Measurements from ENCODE around the gene ST7. TPM values are rescaled to one million over a fixed set of nuclear protein-coding genes. Genes with fewer than 3 reads are reported as not detected.

Gene ST7
- total RNA-seq, 1 donor from 2014 or later = 12.9 TPM

DNA sequence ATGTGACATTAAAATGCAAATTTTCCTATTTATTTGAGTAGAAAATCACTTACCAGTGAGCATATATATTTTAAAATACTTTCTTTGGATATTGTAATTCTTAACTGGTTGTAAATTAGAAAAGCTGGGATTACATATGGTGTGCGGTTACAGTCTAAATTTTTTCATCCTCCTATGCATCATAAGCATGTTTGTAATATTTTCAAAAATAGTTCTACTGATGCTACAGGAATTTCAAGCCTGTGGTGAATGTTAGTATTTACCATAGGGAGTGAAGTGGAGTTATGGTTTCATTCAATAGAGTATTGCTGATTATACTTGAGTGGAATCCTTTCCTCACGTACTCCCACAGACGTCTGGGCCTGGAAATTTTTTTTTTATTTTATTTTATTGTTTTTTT is 34.6 kb upstream of the ST7 start:
- TF ChIP-seq, protein P1, sequence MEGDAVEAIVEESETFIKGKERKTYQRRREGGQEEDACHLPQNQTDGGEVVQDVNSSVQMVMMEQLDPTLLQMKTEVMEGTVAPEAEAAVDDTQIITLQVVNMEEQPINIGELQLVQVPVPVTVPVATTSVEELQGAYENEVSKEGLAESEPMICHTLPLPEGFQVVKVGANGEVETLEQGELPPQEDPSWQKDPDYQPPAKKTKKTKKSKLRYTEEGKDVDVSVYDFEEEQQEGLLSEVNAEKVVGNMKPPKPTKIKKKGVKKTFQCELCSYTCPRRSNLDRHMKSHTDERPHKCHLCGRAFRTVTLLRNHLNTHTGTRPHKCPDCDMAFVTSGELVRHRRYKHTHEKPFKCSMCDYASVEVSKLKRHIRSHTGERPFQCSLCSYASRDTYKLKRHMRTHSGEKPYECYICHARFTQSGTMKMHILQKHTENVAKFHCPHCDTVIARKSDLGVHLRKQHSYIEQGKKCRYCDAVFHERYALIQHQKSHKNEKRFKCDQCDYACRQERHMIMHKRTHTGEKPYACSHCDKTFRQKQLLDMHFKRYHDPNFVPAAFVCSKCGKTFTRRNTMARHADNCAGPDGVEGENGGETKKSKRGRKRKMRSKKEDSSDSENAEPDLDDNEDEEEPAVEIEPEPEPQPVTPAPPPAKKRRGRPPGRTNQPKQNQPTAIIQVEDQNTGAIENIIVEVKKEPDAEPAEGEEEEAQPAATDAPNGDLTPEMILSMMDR (IDR thresholded peaks at IDR 0.05; ENCODE audit: insufficient read depth, low read length, severe bottlenecking) = no peak
- DNase-seq (ENCODE audit: low read depth) (no peak), FAIRE-seq (no peak)
- H3K27me3 ChIP-seq (ENCODE audit: control insufficient read depth, insufficient read depth, low read length) = no peaks in the 10 kb centered on the region
- H3K36me3 ChIP-seq (ENCODE audit: control insufficient read depth, insufficient read depth, low read length) = peaks cover 6% of the 10 kb centered on the region
- H3K4me3 ChIP-seq (ENCODE audit: low read depth, low read length) = no peak overlapping the region

DNA sequence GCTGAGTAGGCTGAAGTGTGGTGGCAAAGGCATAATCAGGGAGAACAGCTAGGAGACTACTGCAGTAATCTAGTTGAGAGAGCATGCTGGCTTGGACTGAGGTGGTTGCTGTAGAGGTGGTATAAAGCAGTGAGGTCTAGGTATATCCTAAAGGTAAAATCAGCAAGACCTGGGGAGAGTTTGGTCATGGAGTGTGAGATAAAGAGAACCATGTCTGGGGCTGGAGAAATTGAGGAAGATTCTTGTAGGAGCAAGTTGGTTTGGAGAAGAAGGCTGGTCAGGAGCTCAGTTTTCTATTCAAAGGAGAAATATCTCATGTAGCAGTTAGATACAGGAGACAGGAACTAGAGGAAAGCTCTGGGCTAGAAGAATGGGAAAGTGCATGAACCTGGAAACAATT is 32.9 kb upstream of the ST7 start:
- DNase-seq (ENCODE audit: low read depth) (no peak), FAIRE-seq (no peak)
- H3K27me3 ChIP-seq (ENCODE audit: control insufficient read depth, insufficient read depth, low read length) = no peaks in the 10 kb centered on the region
- H3K4me3 ChIP-seq (ENCODE audit: low read depth, low read length) = no peak overlapping the region
- TF ChIP-seq, protein P1 (IDR thresholded peaks at IDR 0.05; ENCODE audit: insufficient read depth, low read length, severe bottlenecking) = no peak
- H3K36me3 ChIP-seq (ENCODE audit: control insufficient read depth, insufficient read depth, low read length) = peaks cover 4% of the 10 kb centered on the region

DNA sequence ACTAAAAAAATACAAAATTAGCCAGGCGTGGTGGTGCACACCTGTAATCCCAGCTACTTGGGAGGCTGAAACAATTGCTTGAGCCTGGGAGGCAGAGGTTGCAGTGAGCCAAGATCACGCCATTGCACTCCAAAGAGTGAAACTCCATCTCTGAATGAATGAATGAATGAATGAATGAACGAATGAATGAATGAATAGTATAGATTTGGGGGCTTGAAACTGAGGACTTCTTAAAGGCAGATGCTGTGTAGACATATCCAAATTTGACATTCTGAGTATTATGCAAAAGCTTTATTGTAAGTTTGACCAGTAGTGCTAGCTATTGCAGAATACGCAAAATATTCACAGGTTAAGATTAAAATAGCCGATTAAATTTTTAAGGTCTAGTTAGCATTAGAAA is 30.8 kb upstream of the ST7 start:
- FAIRE-seq = no peak

DNA sequence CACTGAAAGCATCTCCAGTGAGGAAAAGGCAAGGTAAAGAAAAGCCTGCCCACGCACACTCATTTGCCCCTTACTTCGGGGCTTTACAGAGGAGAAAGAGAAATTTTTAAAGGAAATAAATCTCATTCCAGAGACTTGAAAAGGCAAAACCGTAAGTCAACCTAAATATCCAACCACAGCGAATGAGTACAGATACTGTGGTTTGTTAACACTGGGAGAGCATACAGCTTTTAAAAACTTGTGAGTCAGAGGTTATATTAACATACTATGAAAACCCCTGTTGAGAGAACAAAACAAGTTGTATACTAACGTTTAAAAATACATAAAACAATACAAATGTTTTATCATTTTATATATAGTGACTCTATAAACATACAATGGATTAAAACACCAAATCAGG is 28.6 kb upstream of the ST7 start:
- FAIRE-seq = no peak
- Histone ChIP-seq H3K27me3 (ENCODE audit: control insufficient read depth, insufficient read depth, low read length) (no peaks in the 10 kb centered on the region), H3K4me3 (ENCODE audit: low read depth, low read length) (no peak overlapping the region), H3K36me3 (ENCODE audit: control insufficient read depth, insufficient read depth, low read length) (no peaks in the 10 kb centered on the region)
- no peak for DNase-seq (ENCODE audit: low read depth)
- TF ChIP-seq, protein P1 (IDR thresholded peaks at IDR 0.05; ENCODE audit: insufficient read depth, low read length, severe bottlenecking) = no peak

More for the DNA sequence above, 30.8 kb upstream of the ST7 start:
- H3K27me3 ChIP-seq (ENCODE audit: control insufficient read depth, insufficient read depth, low read length) = no peaks in the 10 kb centered on the region
- TF ChIP-seq, protein P1 (IDR thresholded peaks at IDR 0.05; ENCODE audit: insufficient read depth, low read length, severe bottlenecking) = no peak
- H3K4me3 ChIP-seq (ENCODE audit: low read depth, low read length) = no peak overlapping the region
- no peak for DNase-seq (ENCODE audit: low read depth)
- H3K36me3 ChIP-seq (ENCODE audit: control insufficient read depth, insufficient read depth, low read length) = peaks cover 2% of the 10 kb centered on the region

DNA sequence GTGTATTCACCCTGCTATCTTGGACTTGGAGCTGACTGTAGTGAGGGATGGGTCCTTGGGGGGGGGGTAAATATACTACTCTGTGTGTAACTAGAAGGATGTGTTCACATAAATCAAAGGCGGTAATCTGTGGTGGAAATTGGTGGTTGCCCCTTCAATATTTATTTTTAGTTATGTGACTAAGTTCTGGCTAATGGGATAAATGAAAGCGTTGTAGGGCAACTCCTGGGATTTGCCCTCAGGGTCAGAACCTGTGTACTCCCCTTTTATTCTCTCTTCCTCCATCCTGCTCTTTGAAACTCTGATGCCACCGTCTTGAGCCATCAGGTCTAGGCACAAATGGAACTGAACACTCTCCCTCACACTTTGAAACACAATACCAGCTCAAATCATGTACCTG is 24.3 kb upstream of the ST7 start:
- Histone ChIP-seq H3K4me3 (ENCODE audit: low read depth, low read length) (no peak overlapping the region), H3K27me3 (ENCODE audit: control insufficient read depth, insufficient read depth, low read length) (no peaks in the 10 kb centered on the region), H3K36me3 (ENCODE audit: control insufficient read depth, insufficient read depth, low read length) (no peaks in the 10 kb centered on the region)
- DNase-seq (ENCODE audit: low read depth) = no peak
- no peak for FAIRE-seq
- TF ChIP-seq, protein P1 (IDR thresholded peaks at IDR 0.05; ENCODE audit: insufficient read depth, low read length, severe bottlenecking) = no peak

All from bronchial epithelial cell (primary cell).